ENCODE results near the gene ZDHHC20. TPM values are rescaled to one million over a fixed set of nuclear protein-coding genes. Genes with fewer than 3 reads are reported as not detected.

The ZDHHC20 gene
- total RNA-seq, 2 donors from 2014 or later, result 70.3 to 80.7 TPM

DNA sequence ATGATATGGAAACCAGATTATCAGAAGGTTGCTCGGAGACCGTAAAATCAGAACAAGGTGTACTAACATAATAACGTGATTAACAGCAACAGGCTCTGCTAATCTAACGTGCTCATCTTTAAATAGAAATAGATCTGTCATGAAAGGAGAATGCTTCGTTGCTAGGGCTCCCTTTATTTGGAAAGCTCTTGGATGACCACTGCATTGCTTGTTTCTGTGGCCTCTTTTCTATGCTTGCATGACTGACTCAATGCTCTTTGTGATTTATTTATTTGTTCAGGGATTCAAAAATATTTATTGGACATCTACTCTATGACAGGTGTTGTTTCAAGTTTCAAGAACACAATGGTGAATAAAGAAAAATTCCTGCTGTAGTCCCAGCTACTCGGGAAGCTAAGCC, 22.3 kb upstream of the ZDHHC20 start:
- ATAC-seq (ENCODE audit: insufficient number of reproducible peaks, low FRiP score, low read depth), result no peak
- H3K9me3 ChIP-seq, result peaks cover 7% of the 10 kb centered on the region
- DNase-seq (ENCODE audit: low spot score), result no peak
- H3K27ac ChIP-seq, result no peak overlapping the region
- H3K27me3 ChIP-seq (replicated peaks; ENCODE audit: insufficient read depth), result no peaks in the 10 kb centered on the region
- TF ChIP-seq, protein P1, sequence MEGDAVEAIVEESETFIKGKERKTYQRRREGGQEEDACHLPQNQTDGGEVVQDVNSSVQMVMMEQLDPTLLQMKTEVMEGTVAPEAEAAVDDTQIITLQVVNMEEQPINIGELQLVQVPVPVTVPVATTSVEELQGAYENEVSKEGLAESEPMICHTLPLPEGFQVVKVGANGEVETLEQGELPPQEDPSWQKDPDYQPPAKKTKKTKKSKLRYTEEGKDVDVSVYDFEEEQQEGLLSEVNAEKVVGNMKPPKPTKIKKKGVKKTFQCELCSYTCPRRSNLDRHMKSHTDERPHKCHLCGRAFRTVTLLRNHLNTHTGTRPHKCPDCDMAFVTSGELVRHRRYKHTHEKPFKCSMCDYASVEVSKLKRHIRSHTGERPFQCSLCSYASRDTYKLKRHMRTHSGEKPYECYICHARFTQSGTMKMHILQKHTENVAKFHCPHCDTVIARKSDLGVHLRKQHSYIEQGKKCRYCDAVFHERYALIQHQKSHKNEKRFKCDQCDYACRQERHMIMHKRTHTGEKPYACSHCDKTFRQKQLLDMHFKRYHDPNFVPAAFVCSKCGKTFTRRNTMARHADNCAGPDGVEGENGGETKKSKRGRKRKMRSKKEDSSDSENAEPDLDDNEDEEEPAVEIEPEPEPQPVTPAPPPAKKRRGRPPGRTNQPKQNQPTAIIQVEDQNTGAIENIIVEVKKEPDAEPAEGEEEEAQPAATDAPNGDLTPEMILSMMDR (IDR thresholded peaks at IDR 0.05), result no peak
- H3K4me1 ChIP-seq (ENCODE audit: control insufficient read depth in 1 of 2, low read depth in 2 of 2), result peaks cover 0 to 8% of the 10 kb centered on the region in 2 donors
- no peaks in the 10 kb centered on the region for H3K36me3 ChIP-seq
- no peak overlapping the region for H3K4me3 ChIP-seq

- H3K36me3 ChIP-seq, result no peaks in the 10 kb centered on the region
- DNase-seq (ENCODE audit: low spot score) (no peak), ATAC-seq (ENCODE audit: insufficient number of reproducible peaks, low FRiP score, low read depth) (peak; percentile 64)
- no peaks in the 10 kb centered on the region for H3K9me3 ChIP-seq
- H3K4me1 ChIP-seq (ENCODE audit: control insufficient read depth in 1 of 2, low read depth in 2 of 2), result peaks cover 0 to 8% of the 10 kb centered on the region in 2 donors
- no peaks in the 10 kb centered on the region for H3K27me3 ChIP-seq (replicated peaks; ENCODE audit: insufficient read depth)
- H3K27ac ChIP-seq, result no peak overlapping the region
- peak overlapping the region; percentile 58 for H3K4me3 ChIP-seq
- TF ChIP-seq, protein P1 (IDR thresholded peaks at IDR 0.05), result peak; percentile 59
Observed at GRCh38 chr13:21478881-21479808, 20.0 kb upstream of the ZDHHC20 start.

DNA sequence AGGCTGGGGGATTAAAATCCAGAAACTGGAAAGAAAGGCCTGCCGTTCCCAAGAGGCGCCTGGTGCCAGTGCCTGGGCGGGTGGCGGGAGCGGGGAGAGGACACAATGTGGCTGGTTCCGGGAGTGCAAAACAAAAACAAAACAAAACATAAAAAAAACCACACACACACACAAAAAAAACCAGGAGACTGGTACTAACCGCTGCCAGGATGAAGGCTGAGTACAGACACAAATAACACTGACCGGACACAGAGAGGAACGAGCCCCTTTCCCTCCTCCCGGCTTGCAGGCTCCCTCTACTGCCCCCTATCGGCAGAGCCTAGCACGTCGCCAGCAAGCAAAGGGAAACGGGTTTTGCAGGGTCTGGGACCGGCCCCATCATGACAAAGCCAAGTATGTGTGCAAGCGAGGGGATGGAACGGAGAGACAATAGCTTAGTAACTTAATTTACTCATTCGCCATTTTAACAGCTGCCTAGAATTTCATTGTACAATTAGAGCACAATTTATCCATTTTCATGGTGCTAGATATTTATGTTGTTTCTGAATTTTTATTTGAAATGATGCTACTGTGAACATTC, 17.9 kb upstream of the ZDHHC20 start:
- no peaks in the 10 kb centered on the region for H3K36me3 ChIP-seq
- H3K4me1 ChIP-seq (ENCODE audit: control insufficient read depth in 1 of 2, low read depth in 2 of 2), result peaks cover 0 to 8% of the 10 kb centered on the region in 2 donors
- H3K27me3 ChIP-seq (replicated peaks; ENCODE audit: insufficient read depth), result no peaks in the 10 kb centered on the region
- no peaks in the 10 kb centered on the region for H3K9me3 ChIP-seq
- TF ChIP-seq, protein P1 (IDR thresholded peaks at IDR 0.05), result peak; percentile 86
- peak overlapping the region; percentile 68 for H3K4me3 ChIP-seq
- peak; percentile 37 for DNase-seq (ENCODE audit: low spot score)
- ATAC-seq (ENCODE audit: insufficient number of reproducible peaks, low FRiP score, low read depth), result peak; percentile 27
- no peak overlapping the region for H3K27ac ChIP-seq

GRCh38 chr13:21475115-21475514, 16.0 kb upstream of the ZDHHC20 start:
- no peak for DNase-seq (ENCODE audit: low spot score)
- H3K4me3 ChIP-seq, result no peak overlapping the region
- no peak overlapping the region for H3K27ac ChIP-seq
- peaks cover 0 to 8% of the 10 kb centered on the region in 2 donors for H3K4me1 ChIP-seq (ENCODE audit: control insufficient read depth in 1 of 2, low read depth in 2 of 2)
- peaks cover 3% of the 10 kb centered on the region for H3K9me3 ChIP-seq
- H3K27me3 ChIP-seq (replicated peaks; ENCODE audit: insufficient read depth), result no peaks in the 10 kb centered on the region
- TF ChIP-seq, protein P1 (IDR thresholded peaks at IDR 0.05), result no peak
- no peaks in the 10 kb centered on the region for H3K36me3 ChIP-seq
- no peak for ATAC-seq (ENCODE audit: insufficient number of reproducible peaks, low FRiP score, low read depth)

DNA sequence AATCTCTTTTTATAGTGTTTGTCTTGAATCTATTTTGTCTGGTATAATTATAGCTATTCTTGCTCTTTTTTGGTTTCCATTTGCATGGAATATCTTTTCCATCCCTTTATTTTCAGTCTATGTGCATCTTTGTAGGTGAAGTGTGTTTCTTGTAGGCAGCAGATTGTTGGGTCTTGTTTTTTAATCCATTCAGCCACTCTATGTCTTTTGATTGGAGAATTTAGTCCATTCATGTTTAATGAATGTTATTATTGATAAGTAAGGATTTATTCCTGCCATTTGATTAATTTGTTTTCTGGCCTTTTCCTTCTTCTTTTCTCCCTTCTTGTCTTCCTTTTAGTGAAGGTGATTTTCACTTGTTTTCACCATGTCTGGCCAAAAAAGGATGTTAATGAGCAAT, 11.7 kb upstream of the ZDHHC20 start:
- Histone ChIP-seq H3K27ac (no peak overlapping the region), H3K27me3 (replicated peaks; ENCODE audit: insufficient read depth) (no peaks in the 10 kb centered on the region), H3K36me3 (no peaks in the 10 kb centered on the region), H3K4me1 (ENCODE audit: control insufficient read depth in 1 of 2, low read depth in 2 of 2) (no peaks in the 10 kb centered on the region), H3K4me3 (no peak overlapping the region), H3K9me3 (peaks cover 3% of the 10 kb centered on the region)
- DNase-seq (ENCODE audit: low spot score) (no peak), ATAC-seq (ENCODE audit: insufficient number of reproducible peaks, low FRiP score, low read depth) (no peak)
- TF ChIP-seq, protein P1 (IDR thresholded peaks at IDR 0.05), result no peak
